HG03097 (cell line): ENCODE data around the gene STEAP3.
"Not testable (repeated sequence)": the region's sequence is repeated elsewhere in the genome, so short reads cannot be mapped to it uniquely, and the experiment has no call there.

Source experiments
- ATAC-seq: cut with Tn5 transposase; IDR thresholded peaks from one replicate; pipeline ENCODE4 v1.9.1; 2021; ENCODE audit not compliant: unreplicated experiment, low FRiP score

The STEAP3 gene

DNA sequence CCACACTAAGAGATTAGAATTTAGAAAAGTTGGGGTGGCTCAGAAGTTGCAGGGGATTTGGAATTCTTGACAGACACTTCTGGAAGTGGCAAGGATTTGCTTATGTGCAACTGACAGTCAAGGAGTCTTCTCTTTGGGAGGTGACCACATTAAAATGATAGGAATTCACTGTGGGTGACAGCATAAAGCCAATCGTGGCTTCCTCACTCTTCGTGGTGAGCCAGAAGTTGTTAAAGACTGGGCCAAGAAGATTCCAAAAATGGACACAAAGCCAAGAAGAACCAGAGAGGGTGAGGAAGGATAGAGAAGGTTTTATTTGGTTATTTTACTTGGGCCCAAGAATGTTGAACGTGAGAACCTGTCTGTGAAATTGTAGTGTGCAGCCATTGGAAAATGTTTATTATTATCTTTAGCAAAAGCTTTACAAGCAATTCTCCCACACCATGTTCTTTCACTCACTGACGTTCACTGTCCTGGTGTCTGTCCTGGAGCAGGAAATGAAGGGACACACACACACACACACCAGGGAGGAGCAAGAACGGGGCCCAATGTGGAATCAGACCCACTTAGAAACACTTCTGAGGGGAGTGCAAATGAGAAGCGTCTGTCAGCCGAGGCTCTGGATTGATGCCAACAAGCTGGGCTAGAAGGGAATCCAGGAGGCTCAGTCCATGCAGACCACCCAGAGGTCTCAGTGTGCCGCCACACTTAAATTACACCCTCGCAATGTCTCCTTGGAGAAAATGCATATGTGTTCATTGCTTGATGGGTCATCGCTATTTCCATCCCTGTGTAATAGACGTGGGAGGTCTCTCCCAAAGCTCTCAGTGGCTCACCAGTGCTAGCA is 37.2 kb downstream of the STEAP3 start:
- no peak for ATAC-seq

- no peak for ATAC-seq
Measured at GRCh38 chr2:119261493-119262225, 38.0 kb downstream of the STEAP3 start.

DNA sequence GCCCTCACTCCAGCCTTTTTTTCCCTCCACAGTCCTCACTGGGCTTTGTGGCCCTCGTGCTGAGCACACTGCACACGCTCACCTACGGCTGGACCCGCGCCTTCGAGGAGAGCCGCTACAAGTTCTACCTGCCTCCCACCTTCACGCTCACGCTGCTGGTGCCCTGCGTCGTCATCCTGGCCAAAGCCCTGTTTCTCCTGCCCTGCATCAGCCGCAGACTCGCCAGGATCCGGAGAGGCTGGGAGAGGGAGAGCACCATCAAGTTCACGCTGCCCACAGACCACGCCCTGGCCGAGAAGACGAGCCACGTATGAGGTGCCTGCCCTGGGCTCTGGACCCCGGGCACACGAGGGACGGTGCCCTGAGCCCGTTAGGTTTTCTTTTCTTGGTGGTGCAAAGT is 39.4 kb downstream of the STEAP3 start:
- ATAC-seq = no peak

- no peak for ATAC-seq
Measured at GRCh38 chr2:119263656-119264055, 40.0 kb downstream of the STEAP3 start.

- ATAC-seq = peak; percentile 73
Measured at GRCh38 chr2:119264781-119265692, 41.4 kb downstream of the STEAP3 start.

- no peak for ATAC-seq
Measured at GRCh38 chr2:119265693-119266066, 42.0 kb downstream of the STEAP3 start.

DNA sequence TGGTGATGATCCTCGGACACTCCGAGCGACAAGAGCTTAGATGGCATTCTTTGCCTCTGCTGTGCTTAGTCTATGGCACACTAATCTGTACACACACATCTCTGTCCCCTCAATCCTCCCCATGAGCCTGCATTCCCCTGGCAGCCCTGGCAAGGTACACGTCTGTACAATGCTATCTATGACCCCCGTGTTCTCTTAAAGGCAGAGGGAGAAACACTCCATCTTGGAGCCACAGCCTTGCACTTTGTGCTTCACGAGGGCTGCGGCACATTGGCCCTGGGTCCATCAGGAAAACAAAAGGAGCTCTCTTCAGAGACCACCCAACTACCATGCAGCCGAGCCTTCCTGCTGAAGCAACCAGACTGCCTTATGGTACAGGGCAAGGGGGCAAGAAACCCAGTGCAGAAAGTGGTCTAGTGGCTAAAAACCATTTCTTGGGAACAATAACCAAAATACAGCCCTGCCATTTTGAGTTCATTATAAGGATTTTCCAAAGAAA is 42.5 kb downstream of the STEAP3 start:
- no peak for ATAC-seq

DNA sequence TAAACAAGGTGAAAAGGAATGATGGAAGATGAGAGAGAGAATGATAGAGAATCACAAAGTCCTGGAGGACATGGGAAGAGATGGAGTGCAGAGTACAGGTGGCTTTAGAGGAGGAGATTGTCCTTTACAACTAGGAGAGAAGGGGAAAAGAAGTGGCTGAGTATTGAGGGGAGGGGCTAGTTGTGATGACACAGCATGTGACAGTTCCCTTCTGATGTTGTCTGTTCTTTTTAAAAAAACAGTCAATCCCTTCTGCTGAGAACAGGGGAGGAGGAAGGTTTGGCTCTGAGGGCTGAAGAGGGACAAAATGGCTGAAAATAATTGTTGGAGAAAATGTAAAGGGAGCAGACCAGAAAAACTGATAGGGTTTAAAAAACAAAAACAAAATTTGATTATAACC is 44.0 kb downstream of the STEAP3 start:
- no peak for ATAC-seq

GRCh38 chr2:119276864-119277263 is 53.2 kb downstream of the STEAP3 start:
- no peak for ATAC-seq

DNA sequence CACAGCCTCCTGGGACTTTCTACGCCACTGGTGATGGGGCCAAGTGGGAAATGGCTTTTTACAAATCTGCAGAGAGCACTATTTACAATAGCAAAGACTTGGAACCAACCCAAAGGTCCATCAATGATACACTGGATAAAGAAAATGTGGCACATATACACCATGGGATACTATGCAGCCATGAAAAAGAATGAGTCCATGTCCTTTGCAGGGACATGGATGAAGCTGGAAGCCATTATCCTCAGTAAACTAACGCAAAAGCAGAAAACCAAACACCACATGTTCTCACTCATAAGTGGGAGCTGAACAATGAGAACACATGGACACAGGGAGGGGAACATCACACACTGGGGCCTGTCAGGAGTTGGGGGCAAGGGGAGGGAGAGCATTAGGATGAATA is 54.8 kb downstream of the STEAP3 start:
- not testable (repeated sequence) for ATAC-seq

DNA sequence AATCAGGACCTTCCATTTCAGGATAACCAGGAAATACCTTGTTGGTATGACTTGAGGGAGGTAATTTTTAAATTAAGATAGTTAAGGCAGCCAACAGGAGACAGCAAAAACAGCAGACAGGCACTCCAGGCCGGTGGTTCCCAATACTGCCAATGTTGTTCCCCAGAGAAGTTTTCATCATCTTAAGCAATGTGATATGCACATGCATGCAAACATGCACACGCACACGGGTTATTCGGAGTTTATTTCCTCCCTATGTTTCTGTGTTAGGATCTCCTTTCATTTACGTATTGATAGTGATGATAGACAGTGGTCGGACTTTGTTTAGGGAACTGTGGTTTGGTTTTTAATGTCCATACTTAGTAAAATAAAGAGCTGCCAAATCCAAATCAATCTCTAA is 55.3 kb downstream of the STEAP3 start:
- no peak for ATAC-seq

DNA sequence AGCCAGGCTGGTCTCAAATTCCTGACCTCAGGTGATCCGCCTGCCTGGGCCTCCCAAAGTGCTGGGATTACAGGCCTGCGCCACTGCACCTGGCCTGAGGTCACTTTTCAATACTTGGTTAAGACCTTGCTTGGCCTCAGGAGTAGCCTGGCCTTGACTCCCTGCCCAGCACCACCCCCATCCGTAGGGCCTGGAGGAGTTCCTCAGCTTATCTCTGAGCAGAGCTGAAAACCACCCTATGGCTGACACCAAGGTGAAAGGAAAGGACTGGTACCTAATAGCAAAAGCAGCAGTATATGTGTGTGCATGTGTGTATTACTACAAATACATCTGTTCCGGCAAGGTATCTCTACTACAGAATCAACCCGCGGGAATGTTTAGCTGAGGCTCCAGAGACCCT is 56.0 kb downstream of the STEAP3 start:
- no peak for ATAC-seq

DNA sequence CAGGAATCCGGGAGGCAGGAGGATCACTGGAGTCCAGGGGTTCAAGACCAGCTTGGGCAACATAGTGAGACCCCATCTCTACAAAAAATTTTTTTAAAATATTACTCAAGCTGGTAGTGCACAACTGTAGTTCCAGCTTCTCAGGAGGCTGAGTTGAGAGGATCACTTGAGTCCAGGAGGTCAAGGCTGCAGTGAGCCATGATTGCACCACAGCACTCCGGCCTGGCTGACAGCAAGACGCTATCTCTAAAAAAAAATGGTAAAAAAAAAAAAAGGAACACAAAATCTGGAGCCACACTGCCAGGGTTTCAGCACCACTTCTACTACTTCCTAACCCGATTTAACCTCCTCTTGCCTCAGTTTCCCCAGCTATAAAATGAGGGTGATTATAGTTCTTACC is 57.0 kb downstream of the STEAP3 start:
- no peak for ATAC-seq

GRCh38 chr2:119282146-119282995 is 58.7 kb downstream of the STEAP3 start:
- ATAC-seq = no peak

- no peak for ATAC-seq
Measured at GRCh38 chr2:119282996-119283511, 59.4 kb downstream of the STEAP3 start.

DNA sequence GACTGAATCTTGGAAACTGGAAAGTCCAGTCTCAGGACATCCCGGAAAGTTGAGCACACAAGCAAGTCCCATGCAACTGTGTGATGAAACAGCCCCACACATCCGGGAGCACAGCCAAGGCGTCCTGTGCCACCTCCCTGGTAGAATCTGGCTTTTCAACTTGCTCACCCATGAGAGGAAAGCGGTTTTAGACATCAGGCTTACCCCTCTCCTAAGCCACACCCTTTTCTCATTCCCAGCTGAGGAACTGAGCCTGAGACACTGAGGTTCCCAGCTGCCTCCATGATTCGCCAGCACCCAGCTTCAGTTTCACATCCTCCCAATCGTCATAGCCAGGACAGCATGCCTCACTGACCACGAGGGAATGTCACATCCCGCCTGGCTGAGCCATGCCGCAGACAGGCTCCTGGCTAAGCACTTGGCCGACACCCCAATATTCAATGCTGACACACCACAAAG is 60.3 kb downstream of the STEAP3 start:
- ATAC-seq = no peak

DNA sequence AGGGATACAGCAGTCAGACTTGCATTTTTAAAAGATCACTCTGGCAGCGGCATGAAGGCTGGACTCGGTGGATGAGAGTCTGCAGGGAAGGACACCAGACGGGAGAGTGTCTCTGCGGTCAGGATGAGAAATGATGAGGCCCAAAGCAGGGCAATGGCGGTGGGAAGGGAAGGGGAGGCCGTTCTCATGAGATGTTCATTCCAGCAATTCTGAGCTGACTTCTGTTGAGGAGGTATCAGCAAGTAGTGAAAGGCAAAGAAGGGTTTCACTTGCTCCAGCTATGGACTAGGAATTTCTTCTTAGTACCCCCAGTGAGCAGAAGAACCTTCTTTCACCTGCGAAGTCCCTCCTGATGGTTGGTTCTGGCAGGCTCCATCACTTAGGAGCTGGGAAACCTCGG is 63.0 kb downstream of the STEAP3 start:
- ATAC-seq = no peak

DNA sequence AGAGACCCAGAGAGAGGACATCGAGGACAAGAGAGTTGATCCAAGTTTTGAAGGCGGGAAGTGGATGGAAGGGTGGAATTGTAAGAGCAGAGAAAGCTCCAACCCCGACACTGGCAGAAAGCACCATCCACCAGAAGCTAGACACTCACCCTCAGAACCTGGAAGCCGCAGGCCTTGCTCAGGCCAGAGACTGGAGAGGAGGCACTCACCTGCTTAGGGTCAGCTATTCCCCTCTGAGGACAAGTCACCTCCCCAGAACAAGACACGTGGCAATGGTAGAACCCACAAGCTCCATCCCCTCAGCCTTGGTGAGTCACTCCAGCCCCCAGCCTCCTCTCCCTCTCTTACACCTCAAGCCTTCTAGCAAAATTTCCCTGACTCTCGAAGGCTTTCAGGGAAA is 64.9 kb downstream of the STEAP3 start:
- no peak for ATAC-seq

GRCh38 chr2:119289093-119289492 is 65.5 kb downstream of the STEAP3 start:
- no peak for ATAC-seq

GRCh38 chr2:119289642-119290041 is 66.0 kb downstream of the STEAP3 start:
- ATAC-seq = no peak
